ENCODE data around the gene KLK12.

KLK12 gene

GRCh38 chr19:51025809-51026553, 8.8 kb downstream of the KLK12 start:
- no peak overlapping the region for H3K4me3 ChIP-seq (replicated peaks in 1 of 2; ENCODE audit: low read depth in 2 of 2, low read length in 2 of 2)
- DNase-seq (ENCODE audit: low read depth in 2 of 2): no peak
- TF ChIP-seq CTCF (IDR thresholded peaks at IDR 0.05; ENCODE audit: low read depth, low read length): no peak

GRCh38 chr19:51025401-51025800, 9.4 kb downstream of the KLK12 start:
- DNase-seq (ENCODE audit: low read depth in 2 of 2): no peak
- no peak overlapping the region for H3K4me3 ChIP-seq (replicated peaks in 1 of 2; ENCODE audit: low read depth in 2 of 2, low read length in 2 of 2)
- TF ChIP-seq CTCF (IDR thresholded peaks at IDR 0.05; ENCODE audit: low read depth, low read length): no peak

GRCh38 chr19:51024924-51025323, 9.9 kb downstream of the KLK12 start:
- H3K4me3 ChIP-seq (replicated peaks in 1 of 2; ENCODE audit: low read depth in 2 of 2, low read length in 2 of 2): no peak overlapping the region
- TF ChIP-seq CTCF (IDR thresholded peaks at IDR 0.05; ENCODE audit: low read depth, low read length): no peak
- no peak for DNase-seq (ENCODE audit: low read depth in 2 of 2)

- no peak for TF ChIP-seq CTCF (IDR thresholded peaks at IDR 0.05; ENCODE audit: low read depth, low read length)
- no peak overlapping the region for H3K4me3 ChIP-seq (replicated peaks in 1 of 2; ENCODE audit: low read depth in 2 of 2, low read length in 2 of 2)
- DNase-seq (ENCODE audit: low read depth in 2 of 2): no peak
Observed at GRCh38 chr19:51023946-51024345, 10.9 kb downstream of the KLK12 start.

- TF ChIP-seq CTCF (IDR thresholded peaks at IDR 0.05; ENCODE audit: low read depth, low read length): no peak
- H3K4me3 ChIP-seq (replicated peaks in 1 of 2; ENCODE audit: low read depth in 2 of 2, low read length in 2 of 2): no peak overlapping the region
- no peak for DNase-seq (ENCODE audit: low read depth in 2 of 2)
Observed at GRCh38 chr19:51022526-51022925, 12.3 kb downstream of the KLK12 start.

- DNase-seq (ENCODE audit: low read depth in 2 of 2): peak; percentile 65 to 74
- H3K4me3 ChIP-seq (replicated peaks in 1 of 2; ENCODE audit: low read depth in 2 of 2, low read length in 2 of 2): no peak overlapping the region
- peak; percentile 56 for TF ChIP-seq CTCF (IDR thresholded peaks at IDR 0.05; ENCODE audit: low read depth, low read length)
Observed at GRCh38 chr19:51020988-51021651, 13.7 kb downstream of the KLK12 start.

All from cardiac fibroblast (primary cell).